ENCODE measurements around the gene GP9.
"Not testable (repeated sequence)": the region's sequence is repeated elsewhere in the genome, so short reads cannot be mapped to it uniquely, and the experiment has no call there.

The GP9 gene

GRCh38 chr3:129078510-129078909 is 17.9 kb downstream of the GP9 start:
- DNase-seq: no peak

DNA sequence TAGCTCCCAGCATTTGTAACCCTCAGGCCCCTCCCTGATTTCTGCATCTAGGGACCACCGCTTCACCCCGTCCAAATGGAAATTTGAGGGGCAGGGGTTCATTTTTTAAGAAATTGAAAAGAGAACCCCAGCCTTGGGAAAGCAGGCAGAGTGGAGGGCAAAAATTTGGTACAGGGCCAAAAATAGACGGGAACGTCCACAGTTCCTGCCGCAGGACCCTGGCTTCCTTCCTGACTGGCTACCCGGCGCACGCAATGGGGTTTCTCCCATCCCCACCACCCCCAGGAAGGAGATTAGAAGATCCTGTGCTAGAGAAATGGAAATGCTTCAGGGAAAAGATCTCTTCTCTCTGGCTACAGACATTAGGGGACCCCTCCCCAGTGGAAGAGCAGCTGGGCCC is 20.9 kb downstream of the GP9 start:
- DNase-seq: no peak

DNA sequence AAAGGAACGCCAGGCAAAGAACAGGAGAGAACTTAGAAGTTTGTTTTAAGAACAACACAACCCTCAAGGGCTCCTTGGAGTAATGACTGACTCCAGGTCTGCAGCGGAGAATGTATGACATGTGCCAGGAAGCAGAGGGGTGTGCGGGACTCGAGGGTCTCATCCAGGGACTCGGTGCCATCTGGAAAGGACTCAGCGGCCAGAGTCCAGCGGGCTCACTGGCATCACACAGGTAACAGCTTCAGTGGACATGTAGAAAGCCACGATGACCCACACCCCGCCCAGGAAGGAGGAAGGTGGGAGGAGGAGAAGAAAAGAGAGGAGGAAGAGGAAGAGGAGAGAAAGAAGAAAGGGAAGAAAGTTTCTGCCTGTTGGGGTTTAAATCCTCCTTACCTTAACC is 21.4 kb downstream of the GP9 start:
- DNase-seq: no peak

GRCh38 chr3:129084501-129084900 is 23.9 kb downstream of the GP9 start:
- DNase-seq: no peak

DNA sequence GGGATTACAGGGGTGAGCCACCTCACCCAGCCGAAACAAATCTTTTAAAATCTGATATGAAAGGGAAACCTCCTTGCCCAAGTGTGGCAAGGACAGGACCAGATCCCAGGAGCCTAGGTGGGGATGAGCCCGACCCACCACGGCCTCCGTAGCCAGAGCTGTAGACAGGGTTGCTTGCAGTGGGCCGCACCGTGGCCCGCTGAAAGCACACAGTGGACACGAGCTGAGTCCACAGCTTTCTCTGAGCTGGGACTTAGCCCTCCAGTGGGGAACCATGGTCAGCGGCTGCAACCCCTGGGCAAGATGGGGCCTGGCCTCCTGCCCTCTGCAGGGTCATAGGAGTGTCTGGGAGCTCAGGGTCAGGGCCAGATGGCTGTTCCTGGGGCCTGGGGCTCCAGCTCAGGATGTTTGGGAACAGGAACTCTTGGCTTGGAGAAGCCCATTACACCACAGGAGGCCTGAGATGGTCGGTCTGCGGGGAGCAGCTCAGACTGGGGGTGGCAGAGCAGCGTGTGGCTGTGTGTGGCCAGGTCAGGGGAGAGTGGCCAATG is 24.7 kb downstream of the GP9 start:
- DNase-seq: no peak

DNA sequence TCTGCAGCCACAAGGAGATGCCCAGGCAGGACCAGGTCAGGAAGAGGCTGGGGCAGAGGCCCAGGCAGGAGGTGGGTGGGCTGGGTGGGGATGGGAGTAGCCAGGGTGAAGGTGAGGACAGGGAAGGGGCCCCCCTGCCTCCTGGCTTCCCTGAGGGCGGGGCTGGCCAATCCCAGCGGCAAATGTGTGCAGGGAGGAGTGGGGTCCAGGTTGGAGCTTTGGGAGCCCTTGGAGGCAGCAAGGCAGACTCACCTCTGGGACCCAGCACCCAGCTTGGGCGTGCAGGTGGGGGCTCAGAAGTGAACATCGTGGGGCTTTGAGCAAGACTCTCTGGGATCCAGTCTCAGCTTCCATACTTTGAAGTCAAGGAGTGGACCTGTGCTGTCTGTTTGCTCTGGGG is 25.2 kb downstream of the GP9 start:
- no peak for DNase-seq

DNA sequence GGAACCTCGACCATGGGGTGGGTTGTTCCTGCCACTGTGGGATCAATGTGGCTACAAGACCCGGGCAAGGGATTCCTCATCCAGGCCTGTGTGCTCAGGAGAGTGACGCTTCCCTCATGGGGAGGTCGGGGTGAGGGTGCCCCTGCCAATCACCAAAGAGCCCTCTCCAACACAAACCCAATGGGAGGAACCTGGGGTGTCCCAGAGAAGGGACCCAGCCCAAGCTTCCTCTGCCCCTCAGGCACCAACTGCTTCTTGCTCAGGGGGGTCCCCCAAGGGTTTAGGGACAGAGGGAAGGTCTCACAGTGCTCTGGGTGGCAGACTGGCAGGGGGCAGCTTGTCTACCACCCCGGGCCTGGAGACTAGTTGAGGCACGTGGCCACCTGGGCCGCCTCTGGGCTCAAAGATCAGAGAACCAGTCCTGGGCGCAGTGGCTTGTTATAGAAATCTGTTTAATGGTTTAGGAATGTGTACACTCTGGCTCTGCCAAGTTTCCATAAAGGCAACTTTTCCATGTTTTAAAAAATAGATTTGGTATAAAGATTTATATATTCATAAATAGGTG is 26.6 kb downstream of the GP9 start:
- peak; percentile 6 for DNase-seq

GRCh38 chr3:129087904-129088303 is 27.3 kb downstream of the GP9 start:
- peak; percentile 16 for DNase-seq

DNA sequence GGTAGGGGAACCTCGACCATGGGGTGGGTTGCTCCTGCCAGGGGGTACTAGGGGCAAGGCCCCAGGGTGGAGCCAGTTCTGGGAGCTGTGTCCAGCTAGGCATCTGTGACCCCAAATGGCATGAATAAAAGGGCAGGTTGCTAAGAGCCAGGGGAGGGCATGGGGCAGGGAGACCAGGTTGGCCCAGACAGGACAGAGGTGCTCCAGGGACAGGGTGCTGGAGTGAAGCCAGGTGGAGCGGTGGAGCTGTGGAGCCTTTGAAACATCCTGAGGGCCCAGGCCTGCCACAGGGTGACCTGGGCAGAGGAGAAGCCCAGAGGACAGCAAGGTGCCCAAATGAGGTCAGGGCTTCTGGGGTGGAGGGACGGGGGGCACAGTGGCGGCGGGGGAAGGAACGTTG is 27.7 kb downstream of the GP9 start:
- DNase-seq: not testable (repeated sequence)

DNA sequence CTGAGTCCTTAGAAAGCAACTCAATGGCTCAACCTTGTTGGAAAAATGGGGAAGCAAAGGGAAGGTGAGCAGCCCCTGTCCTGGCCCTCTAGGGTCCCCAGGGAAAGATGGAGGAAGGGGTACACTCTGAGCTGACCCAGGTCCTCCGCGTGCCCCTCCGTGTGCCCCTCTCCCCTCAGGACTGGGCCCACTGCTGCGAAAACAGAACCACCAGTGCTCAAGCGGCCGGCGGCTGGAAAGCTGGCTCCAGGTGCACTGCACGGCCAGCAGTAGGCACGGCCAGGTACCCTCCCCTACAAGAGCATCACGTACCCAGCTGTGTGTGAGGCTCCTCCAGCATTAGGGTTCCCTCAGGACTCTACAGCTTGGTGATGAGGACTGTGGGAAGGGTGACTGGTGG is 34.7 kb downstream of the GP9 start:
- DNase-seq: no peak

DNA sequence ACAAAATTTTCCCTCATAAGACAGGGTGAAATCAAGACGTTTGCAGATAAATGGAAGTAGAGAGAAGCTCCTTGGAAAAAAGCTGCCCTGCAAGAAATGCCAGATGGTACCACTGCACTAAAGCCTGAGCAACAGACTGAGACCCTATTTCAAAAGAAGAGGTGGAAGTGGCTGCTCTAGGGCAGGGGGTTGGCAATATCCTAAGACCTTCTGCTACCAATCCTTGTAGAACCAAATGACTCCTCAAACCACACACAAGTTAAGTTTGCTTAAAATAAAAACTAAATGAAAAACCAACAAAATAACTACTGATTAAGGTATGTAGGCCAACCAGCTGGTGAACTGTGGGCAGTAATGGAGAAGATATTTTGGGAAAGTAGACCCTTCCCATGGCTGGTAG is 39.7 kb downstream of the GP9 start:
- DNase-seq: no peak

- DNase-seq: no peak
Observed at GRCh38 chr3:129101370-129102138, 41.0 kb downstream of the GP9 start.

DNA sequence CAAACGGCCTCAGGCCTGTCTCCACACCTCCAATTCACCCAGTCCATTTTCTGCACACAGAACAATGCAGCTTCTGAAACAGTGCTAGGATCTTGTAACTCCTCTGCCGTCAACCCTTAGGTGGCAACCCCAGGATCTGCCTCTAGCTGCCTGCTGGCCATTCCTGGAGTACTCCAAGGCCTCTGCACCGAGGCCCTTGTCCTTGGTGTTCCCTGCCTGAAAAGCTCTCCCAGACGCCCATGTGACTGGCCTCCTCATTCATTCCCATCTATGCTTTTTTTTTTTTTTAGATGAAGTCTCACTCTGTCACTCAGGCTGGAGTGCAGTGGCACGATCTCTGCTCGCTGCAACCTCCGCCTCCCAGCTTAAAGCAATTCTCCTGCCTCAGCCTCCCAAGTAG is 42.7 kb downstream of the GP9 start:
- DNase-seq: no peak

GRCh38 chr3:129104051-129104450 is 43.5 kb downstream of the GP9 start:
- no peak for DNase-seq

DNA sequence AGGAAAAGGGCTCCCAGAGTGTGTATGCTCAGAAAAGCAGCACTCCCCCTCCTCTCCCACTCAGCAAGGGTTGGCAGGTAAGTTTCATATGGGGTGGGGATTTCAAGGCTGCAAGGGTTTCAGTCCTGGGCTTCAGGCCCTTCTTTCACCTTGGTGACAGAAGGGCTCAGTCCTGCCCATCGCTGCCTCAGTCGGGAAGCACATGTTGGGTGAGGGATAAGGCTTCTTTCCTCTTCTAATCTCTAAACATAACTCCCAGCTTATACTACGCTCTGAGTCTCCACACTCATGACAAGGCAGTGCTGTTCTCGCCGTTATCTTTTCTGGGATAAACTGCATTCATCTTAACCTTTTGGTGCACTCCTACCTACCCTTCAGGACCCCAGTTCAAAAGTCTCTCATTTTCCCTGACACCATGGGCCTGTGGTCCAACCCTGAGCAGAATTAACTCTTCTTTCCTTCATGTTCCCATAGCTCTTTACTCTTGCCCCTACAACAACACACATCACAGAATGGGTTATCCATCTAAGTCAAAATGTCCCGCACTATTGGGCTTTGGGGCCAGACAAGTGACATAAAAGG is 44.0 kb downstream of the GP9 start:
- DNase-seq: no peak

DNA sequence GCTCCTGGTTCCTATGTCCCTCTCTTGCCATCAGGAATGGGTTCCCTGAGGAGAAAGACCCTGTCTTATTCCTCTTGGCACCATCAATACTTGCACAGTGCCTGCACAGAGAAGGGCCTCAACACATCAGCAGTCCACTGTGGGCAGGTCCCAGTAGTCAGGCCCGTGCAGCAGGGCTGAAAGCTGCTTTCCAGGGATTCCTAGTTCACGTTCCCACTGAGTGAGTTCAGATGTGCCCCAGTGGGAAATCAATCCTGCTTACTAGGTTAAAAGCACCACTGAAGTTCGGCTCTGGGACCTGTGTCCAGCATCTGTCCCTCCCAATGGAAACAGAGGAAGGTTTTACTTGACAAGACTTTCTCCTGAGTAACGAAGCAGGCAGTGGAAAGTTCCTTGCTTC is 45.3 kb downstream of the GP9 start:
- no peak for DNase-seq

GRCh38 chr3:129106320-129106719 is 45.7 kb downstream of the GP9 start:
- DNase-seq: no peak

- DNase-seq: no peak
Observed at GRCh38 chr3:129106866-129107565, 46.4 kb downstream of the GP9 start.

- DNase-seq: no peak
Observed at GRCh38 chr3:129107793-129108192, 47.2 kb downstream of the GP9 start.

DNA sequence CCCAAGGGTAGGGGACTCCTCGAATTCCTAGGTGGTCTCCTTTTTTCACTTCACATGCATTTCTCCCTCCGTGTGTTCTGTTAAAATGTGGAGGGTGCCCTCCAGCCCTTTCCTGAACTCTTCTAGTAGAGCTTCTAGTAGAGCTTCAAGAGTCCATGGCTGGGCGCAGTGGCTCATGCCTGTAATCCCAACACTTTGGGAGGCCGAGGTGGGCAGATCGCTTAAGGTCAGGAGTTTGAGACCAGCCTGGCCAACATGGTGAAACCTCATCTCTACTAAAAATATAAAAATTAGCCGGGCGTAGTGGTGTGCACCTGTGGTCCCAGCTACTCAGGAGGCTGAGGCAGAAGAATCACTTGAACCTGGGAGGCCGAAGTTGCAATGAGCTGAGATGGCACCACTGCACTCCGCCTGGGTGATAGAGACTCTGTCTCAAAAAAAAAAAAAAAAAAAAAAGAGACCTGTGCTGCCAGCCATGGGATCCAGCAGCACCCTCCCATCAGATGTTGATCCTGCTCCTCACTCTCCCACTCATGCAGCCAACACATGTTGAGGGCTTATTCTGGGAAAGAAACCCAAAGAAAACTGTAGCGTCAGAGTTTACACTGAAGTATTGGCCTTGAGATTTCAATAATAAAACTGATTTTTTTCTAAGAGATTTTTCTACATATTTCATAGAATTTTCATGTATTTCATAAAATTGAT is 50.6 kb downstream of the GP9 start:
- DNase-seq: not testable (repeated sequence)
